IPS-NIHi7 (cell line): ENCODE measurements around the gene ZRANB3.

Source experiments
- DNase-seq: peaks from one replicate; pipeline ENCODE4 v3.0.0; 2012; ENCODE audit warnings: mixed read lengths; ENCODE audit errors: extremely low spot score

The ZRANB3 gene

DNA sequence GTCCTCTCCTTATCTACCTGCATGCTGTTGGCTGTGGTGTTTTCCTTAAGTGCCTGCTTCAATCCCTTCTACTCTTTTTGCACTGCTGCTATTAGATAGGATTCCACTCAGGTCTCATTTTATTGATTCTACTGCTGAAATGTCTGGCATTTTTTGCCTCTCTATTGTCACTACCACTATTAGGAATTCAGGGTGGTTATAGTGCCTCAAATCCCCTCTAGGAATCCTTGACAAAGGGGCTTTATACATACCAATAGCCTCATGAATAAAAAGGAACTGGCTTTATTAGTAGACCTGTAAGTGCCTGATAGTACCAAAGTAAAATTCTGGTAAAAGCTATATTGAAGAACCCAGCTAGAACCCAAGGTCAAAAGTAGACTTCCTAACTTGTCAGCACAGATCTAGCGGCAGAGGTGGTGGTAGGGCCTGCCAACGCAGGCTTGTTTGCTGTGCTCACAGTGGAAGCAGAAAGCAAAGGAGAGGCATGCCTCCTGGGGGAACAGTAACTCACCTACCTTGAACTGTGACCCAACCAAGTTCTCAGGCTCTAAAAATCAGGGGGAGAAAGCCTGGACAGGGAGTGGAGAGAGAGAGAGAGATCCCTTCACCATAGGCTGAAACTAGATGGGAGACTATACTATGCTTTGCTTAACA, 278.1 kb downstream of the ZRANB3 start:
- DNase-seq, result peak; percentile 15

DNA sequence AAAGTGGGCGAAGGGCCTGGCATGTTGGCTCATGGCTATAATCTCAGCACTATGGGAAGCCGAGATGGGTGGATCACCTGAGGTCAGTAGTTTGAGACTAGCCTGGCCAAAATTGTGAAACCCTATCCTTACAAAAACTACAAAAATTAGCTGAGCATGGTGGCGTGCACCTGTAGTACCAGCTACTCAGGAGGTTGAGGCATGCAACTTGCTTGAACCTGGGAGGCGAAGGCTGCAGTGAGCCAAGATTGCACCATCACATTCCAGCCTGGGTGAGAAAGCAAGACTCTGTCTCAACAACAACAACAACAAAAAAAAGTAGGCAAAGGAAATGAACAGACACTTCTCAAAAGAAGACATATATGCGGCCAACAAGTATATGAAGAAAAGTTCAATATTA, 282.4 kb downstream of the ZRANB3 start:
- DNase-seq, result no peak

DNA sequence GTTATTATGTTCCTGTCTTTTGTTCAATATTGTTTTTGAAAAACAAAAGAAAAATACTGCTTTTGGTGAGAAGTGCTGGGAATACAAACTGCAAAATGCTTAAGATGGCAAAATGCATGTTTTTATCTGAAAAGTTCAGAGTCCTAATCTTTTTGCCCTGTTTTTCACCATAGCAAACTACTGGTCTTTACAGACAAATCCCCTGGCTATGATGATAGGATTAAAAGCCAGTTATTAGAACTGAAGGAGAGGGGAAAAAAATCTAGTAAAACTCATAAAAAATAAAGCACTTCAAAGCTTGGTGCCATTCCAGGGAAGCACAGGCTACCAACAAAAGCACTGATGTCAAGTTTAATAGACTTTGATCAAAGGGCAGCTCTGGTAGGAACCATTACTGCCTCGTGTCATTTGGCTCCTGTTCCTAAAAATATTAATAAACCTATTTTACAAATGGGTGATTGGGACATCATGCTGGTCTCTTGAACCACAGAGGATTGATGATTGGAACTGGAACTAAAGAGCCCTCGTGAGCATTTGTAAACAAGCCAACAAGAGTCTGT, 284.2 kb downstream of the ZRANB3 start:
- no peak for DNase-seq

DNA sequence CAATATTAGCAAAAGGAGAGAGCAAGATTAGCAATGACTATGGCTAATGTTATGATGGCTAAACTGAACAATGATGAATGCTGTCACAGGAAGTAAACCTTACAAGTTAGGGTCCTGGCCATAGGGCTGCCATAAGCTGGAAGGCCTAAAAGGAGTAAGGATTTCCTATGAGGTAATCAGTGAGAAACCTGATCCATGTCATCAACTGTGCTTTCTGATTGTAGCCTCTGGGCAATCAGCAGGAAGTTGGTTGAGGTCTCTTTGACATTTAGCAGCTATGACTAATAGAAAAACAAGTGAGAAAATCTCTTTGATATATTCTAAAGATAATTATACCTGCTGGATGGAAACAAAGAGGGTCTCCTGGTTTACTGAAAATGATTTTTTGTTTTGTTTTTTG, 285.9 kb downstream of the ZRANB3 start:
- peak; percentile 35 for DNase-seq

DNA sequence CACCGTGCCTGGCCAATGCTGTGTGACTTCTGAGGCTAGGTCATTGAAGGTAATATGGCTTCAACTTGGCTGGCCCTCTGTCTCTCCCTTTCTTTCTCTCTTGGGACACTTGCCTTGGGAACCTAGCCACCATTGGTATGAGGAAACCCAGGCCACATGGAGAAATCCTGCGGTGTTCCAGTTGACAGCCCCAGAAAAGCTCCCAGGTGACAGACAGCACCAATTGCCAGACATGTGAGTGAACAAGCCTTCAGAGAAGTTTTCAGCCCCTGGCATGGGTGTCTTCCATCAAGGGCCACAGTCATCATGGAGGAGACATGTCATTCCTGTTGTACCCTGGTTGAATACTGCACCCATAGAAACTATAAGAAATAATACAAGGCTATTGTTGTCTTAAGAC, 292.4 kb downstream of the ZRANB3 start:
- no peak for DNase-seq

DNA sequence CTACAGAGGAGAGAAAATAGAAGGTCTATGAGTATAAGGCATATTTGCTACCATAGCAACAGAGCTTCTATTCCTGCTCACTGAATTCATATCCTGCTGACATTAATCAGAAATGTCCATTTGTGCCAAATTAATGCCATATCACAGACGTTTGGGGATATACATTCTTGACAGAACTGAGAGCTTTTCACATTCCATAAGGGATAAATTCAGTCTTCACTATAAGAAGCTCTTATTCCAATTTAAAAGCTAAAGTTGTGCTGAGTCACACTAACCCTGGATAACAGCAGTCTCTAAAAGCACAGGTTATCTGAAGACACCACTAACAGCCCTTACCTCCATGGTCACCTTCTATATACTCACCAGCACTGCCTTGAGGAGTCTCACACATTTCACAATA, 300.9 kb downstream of the ZRANB3 start:
- DNase-seq, result no peak

DNA sequence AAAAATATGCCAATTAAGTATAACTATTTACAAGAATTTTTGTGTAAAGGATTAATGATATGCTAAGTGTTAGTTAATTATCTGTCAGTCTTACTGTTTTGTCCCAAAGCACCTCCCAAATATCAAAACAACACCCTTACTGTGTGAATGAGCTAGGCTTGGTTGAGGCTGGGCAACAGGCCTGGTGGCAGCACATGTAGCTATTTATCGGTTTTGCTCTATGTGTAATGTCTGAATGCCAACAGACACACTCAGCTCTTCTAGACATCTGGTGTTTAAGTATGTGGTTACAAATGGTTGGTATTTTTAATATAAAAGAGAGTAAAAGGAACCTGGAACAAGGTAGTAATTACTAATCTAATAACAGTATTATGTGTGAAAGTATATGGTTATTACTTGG, 303.6 kb downstream of the ZRANB3 start:
- no peak for DNase-seq

DNA sequence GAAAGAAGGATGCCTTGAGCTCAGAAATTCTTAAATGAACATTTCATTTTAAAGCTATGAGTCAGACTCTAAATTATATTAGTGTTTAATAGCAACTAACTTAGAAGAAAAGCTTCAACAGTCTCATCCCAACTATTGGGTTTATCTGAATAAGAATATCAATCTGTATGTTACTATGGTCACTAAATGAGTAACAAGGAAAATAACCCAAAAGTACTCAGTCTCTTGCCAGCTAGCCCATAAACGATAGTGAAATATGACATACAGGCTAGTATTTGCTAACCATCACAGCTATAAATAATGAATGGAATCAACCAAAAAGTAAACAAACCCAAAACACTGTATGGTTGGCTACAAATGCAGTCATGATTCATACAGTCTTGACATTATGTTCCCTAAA, 304.1 kb downstream of the ZRANB3 start:
- DNase-seq, result no peak

DNA sequence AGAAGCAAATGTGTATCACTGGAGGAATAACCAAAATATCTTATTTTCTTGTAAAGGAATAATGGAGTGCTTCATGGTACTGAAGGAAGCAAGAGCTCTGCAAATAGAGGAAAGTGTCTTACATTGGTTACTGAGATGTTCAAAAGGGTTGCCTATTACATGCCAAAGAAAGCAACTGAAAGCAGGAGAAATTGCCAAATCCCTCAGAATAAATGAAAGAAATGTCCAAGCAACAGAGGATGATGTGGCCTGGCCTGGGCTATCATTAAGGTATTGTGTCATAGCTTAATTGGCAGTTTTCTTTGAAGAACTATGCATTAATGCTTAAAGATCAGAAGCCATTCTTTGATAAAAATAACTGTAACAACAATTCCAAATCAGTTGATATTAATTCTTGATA, 305.2 kb downstream of the ZRANB3 start:
- DNase-seq, result no peak

DNA sequence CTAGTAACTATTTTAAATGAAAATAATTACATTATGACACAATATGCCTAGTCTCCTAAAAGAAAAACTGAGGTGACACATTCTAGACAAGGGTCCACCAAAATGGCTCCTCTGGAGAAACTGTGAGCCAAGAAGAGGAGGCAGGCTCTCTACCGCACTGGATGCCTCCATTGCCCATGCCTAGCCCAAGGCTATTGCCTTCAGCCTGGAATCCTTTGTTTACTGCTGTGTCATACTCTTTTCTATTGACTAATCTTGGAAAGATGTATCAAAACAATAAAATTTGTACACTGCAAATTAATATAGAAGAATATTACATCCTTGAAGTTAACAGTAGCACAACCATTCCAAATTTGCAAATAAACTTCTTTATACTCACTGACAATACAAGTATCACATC, 311.8 kb downstream of the ZRANB3 start:
- no peak for DNase-seq

DNA sequence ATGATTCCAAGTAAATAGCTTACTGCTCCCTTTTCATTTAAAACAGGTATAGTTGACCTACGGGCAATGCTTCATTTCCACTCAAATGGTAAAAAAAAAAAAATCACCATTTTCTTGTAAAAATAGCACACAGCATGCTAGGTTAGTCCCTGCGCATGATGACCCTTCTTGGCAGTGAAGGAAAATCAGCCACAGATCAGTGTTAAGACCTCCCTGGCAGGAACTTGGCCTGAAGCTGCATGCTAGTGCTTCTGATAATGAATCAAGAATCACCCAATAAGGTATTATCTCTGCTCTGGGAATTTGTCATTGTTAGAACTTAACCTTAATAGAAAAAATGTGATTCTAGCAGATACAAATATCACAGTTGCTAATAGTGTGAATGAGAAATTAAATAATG, 312.6 kb downstream of the ZRANB3 start:
- no peak for DNase-seq

DNA sequence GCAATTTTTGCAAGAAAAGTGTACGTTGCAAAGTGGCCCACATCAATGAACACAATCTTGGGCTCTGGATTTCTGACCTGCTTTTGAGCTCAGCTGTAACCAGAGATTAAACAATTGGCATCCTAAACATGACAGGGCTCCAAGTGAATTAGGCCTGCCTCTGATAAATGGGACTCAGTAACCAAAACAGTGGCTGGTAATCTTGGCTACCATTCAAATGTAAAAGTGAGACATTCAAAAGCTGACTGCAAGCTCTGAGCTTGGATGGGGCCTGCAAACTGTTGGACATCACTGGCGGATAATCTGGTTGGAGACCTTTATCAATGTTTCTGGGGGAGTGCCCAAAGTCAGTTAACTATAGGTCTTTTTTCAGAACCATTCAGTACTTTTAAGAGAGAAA, 318.3 kb downstream of the ZRANB3 start:
- DNase-seq, result peak; percentile 26

DNA sequence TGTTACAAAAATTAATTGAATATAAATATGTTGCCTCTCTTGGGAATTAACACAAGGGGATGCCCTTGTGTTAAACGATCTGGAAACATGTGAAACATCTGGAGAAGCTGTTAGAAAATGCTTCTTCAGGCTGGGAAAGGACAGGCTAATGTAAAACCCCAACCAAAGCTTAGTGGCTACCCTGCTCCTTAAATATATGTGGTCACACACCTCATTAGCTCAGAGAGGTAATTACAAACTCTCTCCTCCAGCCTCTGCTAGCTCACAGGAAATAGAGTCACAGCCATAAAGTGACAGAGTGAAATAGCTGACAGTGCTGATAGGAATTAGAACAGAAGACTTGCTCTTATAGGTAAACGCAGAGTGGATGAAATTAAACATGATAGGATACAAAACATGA, 323.0 kb downstream of the ZRANB3 start:
- DNase-seq, result no peak

DNA sequence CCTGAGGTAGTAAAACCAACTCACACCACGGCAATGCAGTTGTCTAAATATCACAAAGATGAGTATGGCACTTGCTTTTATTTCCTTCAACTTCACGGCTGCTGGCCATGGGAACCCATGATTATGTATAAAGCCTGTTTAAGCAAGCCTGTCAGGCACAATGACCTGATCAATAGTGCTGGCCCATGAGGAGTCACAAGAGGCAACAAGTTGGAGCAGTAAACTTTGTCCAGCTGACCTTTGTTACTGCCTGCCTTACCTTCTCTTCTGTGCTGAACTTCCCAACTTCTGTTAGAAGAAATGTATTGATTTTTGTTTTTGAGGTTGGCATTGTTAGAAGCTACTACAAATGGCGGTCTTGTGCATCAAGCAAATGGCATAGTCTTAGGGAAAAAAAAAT, 327.1 kb downstream of the ZRANB3 start:
- DNase-seq, result no peak

DNA sequence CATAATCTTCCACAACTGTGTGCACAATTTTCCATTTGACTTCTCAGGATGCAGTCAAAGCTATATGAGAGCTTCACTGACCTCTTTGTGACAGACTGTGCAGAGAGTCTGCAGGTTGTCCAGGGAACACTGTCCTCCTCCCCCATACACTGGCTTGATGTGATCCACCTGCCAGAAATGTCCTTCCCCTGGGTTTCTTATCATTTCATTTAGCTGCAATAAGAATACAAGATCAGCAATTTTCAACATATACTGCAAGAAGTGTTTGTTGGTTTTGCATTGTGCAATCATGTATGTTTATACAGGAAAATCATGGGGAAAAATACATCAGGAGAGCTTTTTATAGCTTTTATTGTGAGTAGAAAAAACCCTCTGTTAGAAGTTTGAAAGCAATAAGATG, 328.3 kb downstream of the ZRANB3 start:
- DNase-seq, result no peak

DNA sequence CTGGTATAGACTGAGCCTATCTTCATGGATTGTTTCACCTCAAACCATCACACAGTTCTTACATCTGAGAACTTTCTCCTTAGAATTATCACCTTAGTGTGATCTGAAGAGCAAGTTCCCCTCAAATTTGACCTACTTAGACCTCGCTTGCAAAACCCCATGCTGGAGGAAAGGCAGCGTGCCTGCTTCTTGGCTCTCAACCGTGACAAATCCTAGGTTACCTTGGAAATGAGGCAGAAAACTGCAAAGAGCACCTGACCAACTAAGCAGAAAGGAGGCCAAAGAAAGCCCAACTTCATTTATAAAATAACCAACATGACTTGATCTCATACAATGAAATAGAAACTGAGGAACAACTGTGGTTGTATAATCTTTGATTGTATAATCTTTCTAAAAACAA, 332.5 kb downstream of the ZRANB3 start:
- DNase-seq, result no peak

DNA sequence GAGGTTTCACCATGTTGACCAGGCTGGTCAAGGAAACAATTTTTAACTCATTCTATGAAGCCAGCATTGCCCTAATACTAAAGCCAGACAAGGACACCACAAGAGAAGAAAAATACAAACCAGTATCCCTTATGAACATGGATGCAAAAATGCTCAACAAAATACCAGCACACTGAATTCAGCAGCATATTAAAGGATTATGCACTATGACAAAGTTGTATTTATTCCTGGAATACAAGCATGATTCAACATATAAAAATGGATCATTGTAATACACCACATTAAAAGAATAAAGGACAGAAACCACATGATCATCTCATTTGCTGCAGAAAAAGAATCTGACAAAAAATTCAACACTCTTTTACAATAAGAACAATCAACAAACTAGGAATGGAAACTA, 340.2 kb downstream of the ZRANB3 start:
- DNase-seq, result no peak

DNA sequence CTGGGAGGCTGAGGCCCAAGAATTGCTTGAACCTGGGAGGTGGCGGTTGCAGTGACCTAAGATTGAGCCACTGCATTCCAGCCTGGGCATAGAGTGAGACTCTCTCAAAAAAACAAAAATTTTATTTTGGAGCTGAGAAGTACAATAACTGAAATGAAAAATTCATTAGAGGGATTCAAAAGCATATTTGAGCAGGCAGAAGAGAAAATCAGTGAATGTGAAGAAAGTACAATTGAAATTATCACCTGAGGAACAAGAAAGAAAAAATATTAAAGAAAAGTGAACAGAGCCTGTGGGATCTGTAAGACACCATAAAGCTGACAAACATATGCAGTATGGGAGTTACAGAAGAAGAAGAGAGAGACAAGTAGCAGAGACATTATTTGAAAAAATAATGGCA, 341.9 kb downstream of the ZRANB3 start:
- DNase-seq, result no peak

DNA sequence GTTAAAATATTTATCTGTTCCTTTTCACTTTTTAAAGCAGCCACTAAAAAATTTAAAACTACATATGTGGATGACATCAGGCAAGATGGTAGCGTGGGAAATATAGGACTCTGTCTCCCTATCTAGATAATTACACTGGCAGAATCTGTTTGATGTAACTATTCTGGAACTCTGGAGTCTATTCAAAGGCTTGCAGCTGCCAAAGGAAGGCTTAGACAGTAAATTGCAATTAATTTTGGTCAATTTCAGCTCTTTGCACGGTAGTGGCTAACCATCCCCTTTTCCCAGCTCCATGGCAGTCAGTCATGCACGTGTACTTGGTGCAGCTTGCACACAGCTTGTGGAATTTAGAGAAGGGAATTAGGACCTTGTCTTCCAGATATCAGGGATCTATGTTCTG, 343.7 kb downstream of the ZRANB3 start:
- DNase-seq, result no peak

DNA sequence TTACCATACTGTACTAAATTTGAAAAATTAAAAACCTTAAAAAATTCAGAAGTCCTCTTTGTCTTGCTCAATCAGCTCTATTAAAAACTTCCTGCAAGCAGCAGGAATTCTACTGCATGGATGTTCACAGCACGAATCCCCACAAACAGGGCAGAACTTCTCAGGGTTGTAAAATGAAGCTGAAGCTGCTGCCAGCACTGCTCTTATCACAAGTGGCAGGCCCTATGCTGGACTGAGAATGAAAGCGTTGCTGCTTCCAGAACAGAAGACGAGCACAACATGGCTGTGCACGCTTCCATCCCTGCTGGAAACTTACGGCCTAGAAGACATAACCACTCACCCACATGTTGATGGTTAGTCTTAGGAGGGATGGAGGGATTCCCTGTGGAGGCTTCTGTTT, 345.0 kb downstream of the ZRANB3 start:
- DNase-seq, result no peak

DNA sequence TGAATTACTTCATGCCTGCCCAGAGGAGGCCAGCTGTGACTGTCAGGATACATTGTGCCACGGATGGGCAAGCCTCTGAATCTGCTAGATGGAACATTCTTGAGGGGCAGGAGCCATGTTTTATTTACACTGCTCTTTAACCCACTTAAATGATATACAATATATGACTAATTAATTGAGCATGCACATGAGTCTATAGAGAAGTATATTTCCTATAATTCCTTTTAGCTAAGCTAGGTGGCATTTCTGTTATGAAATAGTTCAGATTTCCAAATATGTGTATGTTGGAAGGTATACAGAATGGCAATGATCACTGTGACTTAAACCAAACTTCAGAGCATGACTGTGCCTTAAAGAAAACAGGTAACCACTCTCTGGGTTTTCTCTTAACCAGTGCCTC, 347.2 kb downstream of the ZRANB3 start:
- DNase-seq, result no peak

DNA sequence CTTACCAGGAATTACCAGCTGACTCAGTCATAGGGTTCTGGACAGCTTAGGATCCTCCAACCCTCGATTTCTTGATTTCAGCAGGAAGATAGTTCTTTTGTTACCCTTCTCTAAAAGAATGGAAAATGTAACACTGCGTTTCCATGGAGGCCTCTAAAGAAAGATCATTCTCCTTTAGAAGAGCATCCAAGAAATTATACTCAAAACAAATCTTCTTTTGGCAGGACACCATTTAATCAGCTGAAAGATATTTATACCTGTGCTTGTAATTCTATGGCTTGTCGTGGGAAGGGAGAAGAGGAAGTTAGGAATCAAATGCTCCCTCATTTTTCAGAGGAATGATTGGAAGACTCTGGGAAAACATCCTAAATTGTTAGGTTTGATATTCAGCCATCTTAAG, 348.4 kb downstream of the ZRANB3 start:
- DNase-seq, result no peak

DNA sequence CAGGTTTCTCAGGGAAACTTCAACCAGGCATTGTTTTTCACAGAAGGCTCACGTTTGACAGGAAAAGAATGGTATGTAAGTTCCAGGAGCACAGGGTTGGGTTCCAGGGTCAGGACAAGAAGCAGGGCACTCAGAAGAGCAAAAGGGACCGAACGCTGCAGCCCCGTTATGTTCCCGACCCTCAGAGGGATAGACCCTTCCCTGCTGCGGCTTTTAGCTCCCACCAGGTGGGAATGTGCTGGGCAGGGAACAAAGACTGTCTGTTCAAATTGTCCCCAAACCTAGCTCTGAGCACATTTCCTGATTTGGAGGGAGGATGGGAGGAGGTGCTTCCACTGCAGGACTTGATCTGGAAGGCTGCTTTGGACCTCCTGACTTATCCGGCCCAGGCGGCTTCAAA, 348.8 kb downstream of the ZRANB3 start:
- no peak for DNase-seq

DNA sequence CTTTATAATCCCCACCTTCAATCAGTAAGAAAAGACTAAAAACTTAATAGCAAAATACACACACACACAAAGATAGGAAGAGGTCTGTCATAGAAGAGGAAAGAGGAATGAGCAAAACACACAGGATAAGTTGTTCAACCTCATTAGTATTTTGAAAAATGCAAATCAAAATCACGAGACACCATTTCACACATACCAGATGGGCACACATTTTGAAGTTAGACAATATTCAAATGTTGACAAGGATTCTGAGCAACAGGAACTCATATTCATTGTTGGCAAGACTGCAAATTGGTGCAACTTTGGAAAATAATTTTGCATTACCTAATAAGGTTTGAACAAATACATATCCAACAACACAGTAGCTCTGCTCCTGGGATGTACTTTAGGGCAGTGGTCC, 351.3 kb downstream of the ZRANB3 start:
- no peak for DNase-seq
